Peyer's patch (tissue), 4 donors: ENCODE data around the gene KDM4C. TPM values are rescaled to one million over a fixed set of nuclear protein-coding genes. Genes with fewer than 3 reads are reported as not detected.

Source experiments
- DNase-seq, 3 donors: peaks; one replicate each; pipeline ENCODE4 v3.0.0-alpha.2; 2017 to 2019
- H3K27ac ChIP-seq, 4 donors: fragments of 200-600 bp; sonication (generic); one replicate each; pipeline ENCODE4 v1.5.1; 2016 to 2019
- H3K27me3 ChIP-seq, 2 donors: fragments of 200-600 bp; sonication (generic); one replicate each; pipeline ENCODE4 v1.5.1; 2019
- H3K36me3 ChIP-seq, 3 donors: fragments of 200-600 bp; sonication (generic); one replicate each; pipeline ENCODE4 v1.5.1; 2016 to 2019
- H3K4me1 ChIP-seq, 4 donors: fragments of 200-600 bp; sonication (generic); one replicate each; pipeline ENCODE4 v1.5.1; 2016 to 2019
- H3K4me3 ChIP-seq, 4 donors: fragments of 200-600 bp; sonication (generic); 1 replicate in 3 of 4; 2 replicates in 1 of 4; pipeline ENCODE4 v1.5.1; 2016 to 2019; ENCODE audit warnings: mild to moderate bottlenecking in 1 of 4
- H3K9me3 ChIP-seq, 4 donors: fragments of 200-600 bp; sonication (generic); one replicate each; pipeline ENCODE4 v1.5.1; 2016 to 2019; ENCODE audit warnings: mild to moderate bottlenecking in 1 of 4
- CTCF ChIP-seq, 6 experiments: fragments of 450-650 bp in 4 of 6; fragments of 200-600 bp in 2 of 6; sonication (generic) in 1 of 6; IDR thresholded peaks; one replicate each; pipeline ENCODE4 v1.5.1; 2017 to 2019; ENCODE audit warnings: antibody characterized with exemption in 6 of 6, mild to moderate bottlenecking in 3 of 6, moderate library complexity in 1 of 6
- POLR2A ChIP-seq, 2 donors: fragments of 450-650 bp; IDR thresholded peaks; one replicate each; pipeline ENCODE4 v1.5.1; 2017; ENCODE audit warnings: antibody characterized with exemption in 2 of 2, mild to moderate bottlenecking in 2 of 2, moderate library complexity in 2 of 2
- total RNA-seq, 4 donors: library from RNA; depleted of rRNA; stranded (reverse); fragments of >200 nt; gene quantifications; one replicate each; pipeline ENCODE4 v1.1.0, GENCODE V29; 2016

Gene KDM4C
- total RNA-seq, 4 donors from 2014 or later: 90.7 to 125 (median 107) TPM

GRCh38 chr9:6922124-6922676 lies 164.4 kb downstream of the KDM4C start:
- Histone ChIP-seq H3K4me1 (no peaks in the 10 kb centered on the region), H3K9me3 (no peaks in the 10 kb centered on the region), H3K27ac (no peak overlapping the region), H3K36me3 (peaks cover 0 to 10% (median 0%) of the 10 kb centered on the region in 3 donors), H3K4me3 (no peak overlapping the region), H3K27me3 (no peaks in the 10 kb centered on the region)
- TF ChIP-seq POLR2A (IDR thresholded peaks at IDR 0.05) (no peak), CTCF (IDR thresholded peaks at IDR 0.05) (no peak)
- DNase-seq: no peak

- no peak for DNase-seq
- no peak for TF ChIP-seq CTCF (IDR thresholded peaks at IDR 0.05)
- H3K4me3 ChIP-seq: no peak overlapping the region
- no peaks in the 10 kb centered on the region for H3K4me1 ChIP-seq
- H3K27me3 ChIP-seq: no peaks in the 10 kb centered on the region
- no peak overlapping the region for H3K27ac ChIP-seq
- no peaks in the 10 kb centered on the region for H3K9me3 ChIP-seq
- peaks cover 0 to 10% (median 0%) of the 10 kb centered on the region in 3 donors for H3K36me3 ChIP-seq
Observed at GRCh38 chr9:6922680-6923079, 164.9 kb downstream of the KDM4C start.

GRCh38 chr9:6923086-6923485 lies 165.3 kb downstream of the KDM4C start:
- no peaks in the 10 kb centered on the region for H3K4me1 ChIP-seq
- no peak overlapping the region for H3K27ac ChIP-seq
- no peaks in the 10 kb centered on the region for H3K9me3 ChIP-seq
- H3K4me3 ChIP-seq: no peak overlapping the region
- DNase-seq: no peak
- TF ChIP-seq CTCF (IDR thresholded peaks at IDR 0.05): no peak
- TF ChIP-seq POLR2A (IDR thresholded peaks at IDR 0.05): no peak
- no peaks in the 10 kb centered on the region for H3K27me3 ChIP-seq
- H3K36me3 ChIP-seq: peaks cover 0 to 10% (median 0%) of the 10 kb centered on the region in 3 donors

GRCh38 chr9:6924149-6924548 lies 166.4 kb downstream of the KDM4C start:
- Histone ChIP-seq H3K36me3 (peaks cover 0 to 10% (median 0%) of the 10 kb centered on the region in 3 donors), H3K4me1 (peaks cover 0 to 8% (median 0%) of the 10 kb centered on the region in 4 donors), H3K4me3 (no peak overlapping the region), H3K27ac (no peak overlapping the region), H3K9me3 (no peaks in the 10 kb centered on the region), H3K27me3 (no peaks in the 10 kb centered on the region)
- DNase-seq: no peak
- no peak for TF ChIP-seq CTCF (IDR thresholded peaks at IDR 0.05)
- TF ChIP-seq POLR2A (IDR thresholded peaks at IDR 0.05): no peak

- Histone ChIP-seq H3K27ac (no peak overlapping the region), H3K4me3 (no peak overlapping the region), H3K27me3 (no peaks in the 10 kb centered on the region), H3K36me3 (peaks cover 0 to 10% (median 0%) of the 10 kb centered on the region in 3 donors), H3K9me3 (no peaks in the 10 kb centered on the region), H3K4me1 (peaks cover 0 to 9% (median 0%) of the 10 kb centered on the region in 4 donors)
- TF ChIP-seq POLR2A (IDR thresholded peaks at IDR 0.05) (no peak), CTCF (IDR thresholded peaks at IDR 0.05) (no peak)
- DNase-seq: no peak
Observed at GRCh38 chr9:6924988-6925563, 167.3 kb downstream of the KDM4C start.
